AG08396 (cell line): Measurements from ENCODE around the gene MATR3.
"Not testable (repeated sequence)": the region's sequence is repeated elsewhere in the genome, so short reads cannot be mapped to it uniquely, and the experiment has no call there.

Source experiments
- DNase-seq: peaks from one replicate; pipeline ENCODE4 v3.0.0; 2012; ENCODE audit warnings: low spot score, mixed read lengths

The MATR3 gene

GRCh38 chr5:139297439-139298133 is 4.0 kb downstream of the MATR3 start:
- no peak for DNase-seq

GRCh38 chr5:139298242-139298641 is 4.7 kb downstream of the MATR3 start:
- no peak for DNase-seq

- DNase-seq = no peak
Observed at GRCh38 chr5:139299486-139299885, 5.9 kb downstream of the MATR3 start.

- no peak for DNase-seq
Observed at GRCh38 chr5:139301808-139302499, 8.4 kb downstream of the MATR3 start.

GRCh38 chr5:139304391-139305324 is 11.1 kb downstream of the MATR3 start:
- DNase-seq = no peak

GRCh38 chr5:139306197-139306596 is 12.7 kb downstream of the MATR3 start:
- DNase-seq = no peak

GRCh38 chr5:139306628-139307379 is 13.3 kb downstream of the MATR3 start:
- DNase-seq = no peak

GRCh38 chr5:139308797-139309196 is 15.3 kb downstream of the MATR3 start:
- no peak for DNase-seq

- not testable (repeated sequence) for DNase-seq
Observed at GRCh38 chr5:139310715-139311186, 17.2 kb downstream of the MATR3 start.

- DNase-seq = no peak
Observed at GRCh38 chr5:139312075-139312474, 18.5 kb downstream of the MATR3 start.

- DNase-seq = no peak
Observed at GRCh38 chr5:139314276-139314675, 20.7 kb downstream of the MATR3 start.

GRCh38 chr5:139315056-139315615 is 21.6 kb downstream of the MATR3 start:
- DNase-seq = no peak

- no peak for DNase-seq
Observed at GRCh38 chr5:139335811-139336210, 42.3 kb downstream of the MATR3 start.

GRCh38 chr5:139340051-139340450 is 46.5 kb downstream of the MATR3 start:
- no peak for DNase-seq

GRCh38 chr5:139341187-139341688 is 47.7 kb downstream of the MATR3 start:
- no peak for DNase-seq

- DNase-seq = peak; percentile 94
Observed at GRCh38 chr5:139341689-139342422, 48.3 kb downstream of the MATR3 start, which contains the start of gene PAIP2. Gene PAIP2, plus strand, starts transcription at chr5:139341854. Its CDS starts 21,931 bp downstream, at chr5:139363785.

GRCh38 chr5:139342423-139342723 is 48.8 kb downstream of the MATR3 start:
- DNase-seq = no peak

- no peak for DNase-seq
Observed at GRCh38 chr5:139343476-139343875, 49.9 kb downstream of the MATR3 start.

- no peak for DNase-seq
Observed at GRCh38 chr5:139344177-139344576, 50.6 kb downstream of the MATR3 start.

GRCh38 chr5:139345442-139345841 is 51.9 kb downstream of the MATR3 start:
- DNase-seq = not testable (repeated sequence)
